NCI-H69 (cell line): ENCODE data around the gene MGARP.
A peak's percentile ranks its signal among the peaks of the same experiment; 100 is the strongest.
"Not testable (repeated sequence)": the region's sequence is repeated elsewhere in the genome, so short reads cannot be mapped to it uniquely, and the experiment has no call there.

Experiments
- DNase-seq: peaks from one replicate; lab custom pipeline; 2025; lab: John Stamatoyannopoulos, UW

MGARP gene

GRCh38 chr4:139279760-139280620 lies at the start of gene MGARP:
Gene MGARP, minus strand, starts transcription at chr4:139280225. Its CDS starts 67 bp downstream, at chr4:139280158.
- peak; percentile 56 for DNase-seq

GRCh38 chr4:139329665-139330200 lies 49.7 kb upstream of the MGARP start:
- no peak for DNase-seq

DNA sequence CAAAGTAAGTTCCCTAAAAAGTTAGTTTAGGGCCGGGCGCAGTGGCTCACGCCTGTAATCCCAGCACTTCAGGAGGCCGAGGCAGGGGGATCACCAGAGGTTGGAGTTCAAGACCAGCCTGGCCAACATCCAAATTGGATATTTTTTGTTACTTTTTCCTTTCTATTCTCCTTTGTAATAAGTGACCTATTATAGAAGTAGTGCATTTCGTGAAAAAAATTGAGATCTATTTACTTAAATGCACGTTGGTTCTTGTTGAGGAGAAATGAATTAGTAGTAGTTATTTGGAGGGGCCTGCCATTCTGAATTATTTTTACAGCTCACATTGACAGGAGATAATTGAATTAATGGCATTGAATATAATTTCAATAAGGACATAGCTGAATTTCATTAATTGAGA lies 44.6 kb upstream of the MGARP start:
- DNase-seq: no peak

DNA sequence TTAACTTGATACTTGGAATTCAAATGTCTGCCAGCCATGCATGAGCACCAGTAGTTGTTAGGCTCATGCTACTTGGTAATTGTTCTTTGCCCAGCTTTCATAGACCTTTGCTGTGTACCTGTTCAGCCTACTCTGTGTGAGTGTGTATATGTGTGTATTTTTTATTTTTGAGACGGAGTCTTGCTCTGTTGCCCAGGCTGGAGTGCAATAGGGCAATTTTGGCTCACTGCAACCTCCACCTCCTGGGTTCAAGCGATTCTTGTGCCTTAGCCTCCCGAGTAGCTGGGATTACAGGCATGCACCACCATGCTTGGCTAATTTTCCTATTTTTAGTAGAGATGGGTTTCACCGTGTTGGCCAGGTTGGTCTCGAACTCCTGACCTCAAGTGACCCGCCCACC lies 42.5 kb upstream of the MGARP start:
- not testable (repeated sequence) for DNase-seq

DNA sequence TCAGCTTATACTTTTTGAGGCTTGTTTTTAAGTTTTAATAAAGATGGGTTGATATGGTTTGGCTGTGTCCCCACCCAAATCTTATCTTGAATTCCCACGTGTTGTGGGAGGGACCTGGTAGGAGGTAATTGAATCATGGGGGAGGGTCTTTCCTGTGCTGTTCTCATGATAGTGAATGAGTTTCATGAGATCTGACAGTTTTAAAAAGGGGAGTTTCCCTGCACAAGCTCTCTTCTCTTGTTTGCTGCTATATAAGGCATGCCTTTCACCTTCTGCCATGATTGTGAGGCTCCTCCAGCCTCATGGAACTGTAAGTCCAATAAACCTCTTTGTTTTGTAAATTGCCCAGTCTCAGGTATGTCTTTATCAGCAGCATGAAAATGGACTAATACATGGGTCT lies 42.0 kb upstream of the MGARP start:
- DNase-seq: not testable (repeated sequence)

- DNase-seq: no peak
These were observed 39.5 kb upstream of the MGARP start for GRCh38 chr4:139319571-139319970.

GRCh38 chr4:139317635-139318034 lies 37.6 kb upstream of the MGARP start:
- DNase-seq: no peak

GRCh38 chr4:139316733-139317132 lies 36.7 kb upstream of the MGARP start:
- DNase-seq: no peak

DNA sequence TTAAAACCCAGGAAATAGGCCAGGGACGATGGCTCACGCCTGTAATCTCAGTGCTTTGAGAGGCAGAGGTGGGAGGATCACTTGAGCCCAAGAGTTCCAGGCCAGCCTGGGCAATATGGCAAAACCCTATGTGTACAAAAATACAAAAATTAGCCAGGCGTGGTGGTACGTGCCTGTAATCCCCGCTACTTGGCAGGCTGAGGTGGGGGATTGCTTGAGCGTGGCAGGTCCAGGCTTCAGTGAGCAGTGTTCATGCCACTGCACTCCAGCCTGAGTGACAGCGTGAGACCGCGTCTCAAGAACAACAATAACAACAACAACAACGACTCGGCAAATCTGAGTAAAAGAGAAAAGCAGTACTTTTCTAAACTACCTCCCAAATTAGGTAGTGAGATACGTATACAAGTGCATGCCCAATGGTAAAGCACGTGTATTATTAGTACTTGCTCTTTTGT lies 35.2 kb upstream of the MGARP start:
- no peak for DNase-seq

DNA sequence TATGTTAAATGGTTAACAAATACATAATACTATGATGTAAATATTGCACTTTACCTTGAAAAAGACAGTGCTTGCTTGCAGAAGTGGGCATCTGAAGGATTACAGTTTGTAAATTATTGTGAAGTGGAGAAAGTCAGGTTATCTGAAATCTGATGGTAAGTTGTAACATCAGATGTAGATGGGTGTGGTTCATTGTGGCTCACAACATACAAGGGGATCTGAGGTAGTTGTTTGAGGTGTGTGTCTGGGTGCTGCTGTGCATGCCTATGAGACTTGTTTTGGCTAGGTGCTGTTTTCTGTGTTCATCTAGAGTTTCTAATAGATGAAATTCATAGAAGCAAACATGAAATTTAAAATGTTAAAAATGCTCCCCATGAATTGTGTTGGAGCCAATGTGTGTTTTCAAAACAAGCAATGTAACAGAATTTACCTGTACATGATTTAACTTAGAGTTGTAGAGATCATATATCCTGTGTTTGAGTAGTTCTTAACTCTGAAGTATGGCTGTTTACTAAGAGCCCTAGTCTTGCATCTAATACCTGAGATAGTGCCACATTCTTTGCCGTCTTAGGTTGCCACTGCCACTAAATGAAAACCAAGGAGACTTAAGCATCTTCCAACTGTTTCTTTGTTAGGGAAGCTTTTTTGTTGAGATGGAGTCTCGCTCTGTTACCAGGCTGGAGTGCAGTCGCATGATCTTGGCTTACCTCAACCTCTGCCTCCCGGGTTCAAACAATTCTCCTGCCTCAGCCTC lies 34.2 kb upstream of the MGARP start:
- DNase-seq: no peak

- DNase-seq: not testable (repeated sequence)
These were observed 33.4 kb upstream of the MGARP start for GRCh38 chr4:139313414-139313813.

DNA sequence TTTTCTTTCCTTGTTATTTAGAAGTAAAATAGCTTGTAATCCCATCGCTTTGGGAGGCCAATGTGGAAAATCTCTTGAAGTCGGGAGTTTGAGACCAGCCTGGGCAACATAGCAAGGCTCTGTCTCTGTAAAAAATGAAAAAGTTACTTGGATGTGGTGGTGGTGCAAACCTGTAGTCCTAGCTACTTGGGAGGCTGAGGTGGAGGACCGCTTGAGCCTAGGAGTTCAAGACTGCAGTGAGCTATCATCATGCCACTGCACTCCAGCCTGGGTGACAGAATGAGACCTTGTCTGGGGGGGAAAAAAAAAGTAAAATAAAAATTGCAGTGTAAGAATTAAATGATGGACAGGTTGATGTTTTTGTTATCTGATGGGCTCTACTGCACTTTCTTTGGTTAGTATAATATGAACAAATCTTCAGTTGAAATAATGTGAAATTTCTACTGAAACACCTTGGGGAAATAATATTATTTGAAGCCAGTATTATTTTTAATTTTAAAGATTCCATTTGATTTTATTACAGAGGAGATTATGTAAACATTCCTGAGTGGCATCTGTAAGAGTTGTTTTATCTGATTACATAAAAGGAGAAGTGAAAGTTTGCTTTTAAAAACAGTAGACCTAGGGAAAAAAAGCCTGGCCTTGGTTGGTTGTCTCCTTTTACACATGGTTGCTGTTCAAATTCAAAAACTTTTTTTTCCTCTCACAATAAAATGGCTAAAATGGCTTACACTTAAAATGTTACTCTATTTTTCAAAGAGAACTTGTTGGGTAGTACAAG lies 32.7 kb upstream of the MGARP start:
- no peak for DNase-seq

DNA sequence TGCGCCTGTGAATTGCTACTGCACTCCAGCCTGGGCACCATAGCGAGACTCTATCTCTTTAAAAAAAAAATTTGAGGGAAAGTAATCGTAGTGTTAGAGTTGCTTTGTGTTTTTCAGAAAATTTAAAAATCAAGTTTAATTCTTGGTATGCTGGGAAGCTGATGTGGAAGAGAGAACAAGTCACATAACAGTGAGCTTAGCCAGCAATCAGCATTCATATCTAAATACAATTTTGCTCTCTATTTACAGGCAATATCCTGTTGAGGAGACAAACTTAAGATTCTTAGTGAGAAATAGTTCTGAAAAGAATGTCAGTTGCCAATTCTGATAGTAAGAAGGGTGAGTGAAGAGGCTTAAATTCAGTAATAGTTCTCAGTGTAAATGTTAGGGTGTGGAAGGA lies 31.9 kb upstream of the MGARP start:
- DNase-seq: no peak

- no peak for DNase-seq
These were observed 24.9 kb upstream of the MGARP start for GRCh38 chr4:139304920-139305319.

- DNase-seq: peak; percentile 78
These were observed 22.0 kb upstream of the MGARP start, which contains the start of gene NDUFC1 for GRCh38 chr4:139301821-139302611. Gene NDUFC1, minus strand, starts transcription at chr4:139302477. Its CDS starts 6,679 bp downstream, at chr4:139295798.

- DNase-seq: peak; percentile 98
These were observed 21.2 kb upstream of the MGARP start, which contains the start of gene NAA15 for GRCh38 chr4:139301113-139301820. Gene NAA15, plus strand, starts transcription at chr4:139301505. Its CDS starts 273 bp downstream, at chr4:139301778.

GRCh38 chr4:139300431-139301112 lies 20.5 kb upstream of the MGARP start:
- DNase-seq: peak; percentile 55

GRCh38 chr4:139299536-139299935 lies 19.5 kb upstream of the MGARP start:
- DNase-seq: no peak

- no peak for DNase-seq
These were observed 17.0 kb upstream of the MGARP start for GRCh38 chr4:139297001-139297410.

DNA sequence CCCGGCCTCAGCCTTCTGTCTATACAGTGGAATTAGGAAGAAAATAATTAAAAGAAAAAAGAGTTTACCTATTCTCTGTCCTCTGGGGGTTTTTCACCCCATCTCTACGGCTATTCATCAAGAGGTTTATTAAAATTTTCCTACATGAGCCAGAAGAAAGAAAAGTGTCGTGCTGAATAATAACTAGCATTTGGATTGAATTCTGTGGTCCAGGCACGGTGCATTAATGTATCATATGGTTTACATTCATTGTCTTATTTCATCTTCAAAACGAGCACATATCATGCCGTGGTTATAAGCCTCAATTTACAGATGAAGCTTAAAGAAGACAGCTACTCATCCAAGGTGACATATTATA lies 15.9 kb upstream of the MGARP start:
- DNase-seq: no peak
